Measurements from ENCODE around the gene GDAP1L1.
A peak's percentile ranks its signal among the peaks of the same experiment; 100 is the strongest.

GDAP1L1 gene

GRCh38 chr20:44209686-44210405 is 37.3 kb upstream of the GDAP1L1 start:
- H4K20me1 ChIP-seq (ENCODE audit: insufficient read depth, low read length), result peaks cover 46% of the 10 kb centered on the region
- H3K4me2 ChIP-seq (ENCODE audit: low read length), result peak overlapping the region; percentile 92
- H2AFZ ChIP-seq (ENCODE audit: low read depth, low read length), result peak overlapping the region; percentile 17; the same call in 1 of the 2 replicates
- H3K4me3 ChIP-seq (ENCODE audit: low read length), result peak overlapping the region; percentile 94
- H3K27ac ChIP-seq (ENCODE audit: low read length), result peak overlapping the region; percentile 81
- peaks cover 18% of the 10 kb centered on the region for H3K36me3 ChIP-seq (replicated peaks; ENCODE audit: low read depth, low read length)
- TF ChIP-seq CTCF (IDR thresholded peaks at IDR 0.05; ENCODE audit: low read depth, low read length) (no peak), EZH2phosphoT487 (IDR thresholded peaks at IDR 0.05; ENCODE audit: low read depth) (no peak)
- peaks cover 30% of the 10 kb centered on the region for H3K4me1 ChIP-seq (ENCODE audit: low read length)
- no peaks in the 10 kb centered on the region for H3K9me3 ChIP-seq (ENCODE audit: insufficient read depth, low read length)
- peaks cover 67% of the 10 kb centered on the region for H3K79me2 ChIP-seq (ENCODE audit: low read length)
- H3K9ac ChIP-seq (ENCODE audit: low read length), result peak overlapping the region; percentile 99
- H3K27me3 ChIP-seq (ENCODE audit: low read depth, low read length), result no peaks in the 10 kb centered on the region

GRCh38 chr20:44210406-44211176 is 36.5 kb upstream of the GDAP1L1 start, which contains the start of gene OSER1:
Gene OSER1, minus strand, starts transcription at chr20:44210771. Its CDS starts 3,814 bp downstream, at chr20:44206957.
- peaks cover 30% of the 10 kb centered on the region for H3K4me1 ChIP-seq (ENCODE audit: low read length)
- H3K9me3 ChIP-seq (ENCODE audit: insufficient read depth, low read length), result no peaks in the 10 kb centered on the region
- peak within 1 kb of the TSS; percentile 81 for H3K27ac ChIP-seq (ENCODE audit: low read length)
- H4K20me1 ChIP-seq (ENCODE audit: insufficient read depth, low read length), result peaks cover 42% of the 10 kb centered on the region
- peaks cover 60% of the 10 kb centered on the region for H3K79me2 ChIP-seq (ENCODE audit: low read length)
- no peak for TF ChIP-seq EZH2phosphoT487 (IDR thresholded peaks at IDR 0.05; ENCODE audit: low read depth)
- TF ChIP-seq CTCF (IDR thresholded peaks at IDR 0.05; ENCODE audit: low read depth, low read length), result no peak
- peak within 1 kb of the TSS; percentile 94 for H3K4me3 ChIP-seq (ENCODE audit: low read length)
- peak within 1 kb of the TSS; percentile 99 for H3K9ac ChIP-seq (ENCODE audit: low read length)
- no peaks in the 10 kb centered on the region for H3K27me3 ChIP-seq (ENCODE audit: low read depth, low read length)
- peak within 1 kb of the TSS; percentile 92 for H3K4me2 ChIP-seq (ENCODE audit: low read length)
- H3K36me3 ChIP-seq (replicated peaks; ENCODE audit: low read depth, low read length), result peaks cover 12% of the 10 kb centered on the region
- H2AFZ ChIP-seq (ENCODE audit: low read depth, low read length), result peak within 1 kb of the TSS; percentile 75

- peak overlapping the region; percentile 84 for H3K4me2 ChIP-seq (ENCODE audit: low read length)
- no peak for TF ChIP-seq EZH2phosphoT487 (IDR thresholded peaks at IDR 0.05; ENCODE audit: low read depth)
- no peak for TF ChIP-seq CTCF (IDR thresholded peaks at IDR 0.05; ENCODE audit: low read depth, low read length)
- H2AFZ ChIP-seq (ENCODE audit: low read depth, low read length), result peak overlapping the region; percentile 75
- peaks cover 6% of the 10 kb centered on the region for H3K36me3 ChIP-seq (replicated peaks; ENCODE audit: low read depth, low read length)
- H3K9ac ChIP-seq (ENCODE audit: low read length), result peak overlapping the region; percentile 74
- peaks cover 30% of the 10 kb centered on the region for H3K4me1 ChIP-seq (ENCODE audit: low read length)
- H3K79me2 ChIP-seq (ENCODE audit: low read length), result peaks cover 53% of the 10 kb centered on the region
- H3K27me3 ChIP-seq (ENCODE audit: low read depth, low read length), result no peaks in the 10 kb centered on the region
- H3K9me3 ChIP-seq (ENCODE audit: insufficient read depth, low read length), result no peaks in the 10 kb centered on the region
- peak overlapping the region; percentile 94 for H3K4me3 ChIP-seq (ENCODE audit: low read length)
- H4K20me1 ChIP-seq (ENCODE audit: insufficient read depth, low read length), result peaks cover 36% of the 10 kb centered on the region
- peak overlapping the region; percentile 50 for H3K27ac ChIP-seq (ENCODE audit: low read length)
Observed at GRCh38 chr20:44211177-44212039, 35.7 kb upstream of the GDAP1L1 start.
